GM19193 (cell line): Measurements from ENCODE around the gene LAMA4.

Source experiments
- POLR2A ChIP-seq: IDR thresholded peaks from 4 replicates; pipeline ENCODE4 v1.6.1; 2011; ENCODE audit not compliant: insufficient read depth, insufficient read length; ENCODE audit errors: extremely low read depth

The LAMA4 gene

GRCh38 chr6:112173221-112173804, 81.1 kb downstream of the LAMA4 start:
- TF ChIP-seq POLR2A = no peak

GRCh38 chr6:112172540-112172939, 81.8 kb downstream of the LAMA4 start:
- TF ChIP-seq POLR2A = no peak

GRCh38 chr6:112169541-112169940, 84.8 kb downstream of the LAMA4 start:
- no peak for TF ChIP-seq POLR2A

GRCh38 chr6:112163295-112164257, 90.8 kb downstream of the LAMA4 start:
- TF ChIP-seq POLR2A = no peak

- TF ChIP-seq POLR2A = no peak
Observed at GRCh38 chr6:112160745-112161144, 93.6 kb downstream of the LAMA4 start.

- no peak for TF ChIP-seq POLR2A
Observed at GRCh38 chr6:112156668-112157067, 97.7 kb downstream of the LAMA4 start.

GRCh38 chr6:112155886-112156285, 98.5 kb downstream of the LAMA4 start:
- no peak for TF ChIP-seq POLR2A

GRCh38 chr6:112154711-112155110, 99.7 kb downstream of the LAMA4 start:
- TF ChIP-seq POLR2A = no peak

GRCh38 chr6:112153926-112154607, 100.3 kb downstream of the LAMA4 start:
- no peak for TF ChIP-seq POLR2A

GRCh38 chr6:112150363-112150762, 104.0 kb downstream of the LAMA4 start:
- TF ChIP-seq POLR2A = no peak

GRCh38 chr6:112149719-112150263, 104.6 kb downstream of the LAMA4 start:
- TF ChIP-seq POLR2A = no peak

GRCh38 chr6:112149236-112149635, 105.1 kb downstream of the LAMA4 start:
- TF ChIP-seq POLR2A = no peak

GRCh38 chr6:112148103-112148502, 106.3 kb downstream of the LAMA4 start:
- TF ChIP-seq POLR2A = no peak

GRCh38 chr6:112145080-112145573, 109.2 kb downstream of the LAMA4 start:
- no peak for TF ChIP-seq POLR2A
